Thyroid gland (tissue), 4 donors: ENCODE measurements around the gene NCKAP5.

Experiments used
- CTCF ChIP-seq, 6 experiments: fragments of 200-600 bp in 3 of 6; fragments of 450-650 bp in 3 of 6; sonication (generic) in 3 of 6; IDR thresholded peaks; one replicate each; pipeline ENCODE4 v1.5.1; 2016 to 2019; ENCODE audit warnings: antibody characterized with exemption in 6 of 6, mild to moderate bottlenecking in 2 of 6, inconsistent platforms in 1 of 6, moderate library complexity in 1 of 6
- POLR2A ChIP-seq, 2 donors: fragments of 450-650 bp; IDR thresholded peaks; one replicate each; pipeline ENCODE4 v1.6.1; 2017; ENCODE audit warnings: antibody characterized with exemption in 2 of 2, mild to moderate bottlenecking in 2 of 2, moderate library complexity in 1 of 2

DNA sequence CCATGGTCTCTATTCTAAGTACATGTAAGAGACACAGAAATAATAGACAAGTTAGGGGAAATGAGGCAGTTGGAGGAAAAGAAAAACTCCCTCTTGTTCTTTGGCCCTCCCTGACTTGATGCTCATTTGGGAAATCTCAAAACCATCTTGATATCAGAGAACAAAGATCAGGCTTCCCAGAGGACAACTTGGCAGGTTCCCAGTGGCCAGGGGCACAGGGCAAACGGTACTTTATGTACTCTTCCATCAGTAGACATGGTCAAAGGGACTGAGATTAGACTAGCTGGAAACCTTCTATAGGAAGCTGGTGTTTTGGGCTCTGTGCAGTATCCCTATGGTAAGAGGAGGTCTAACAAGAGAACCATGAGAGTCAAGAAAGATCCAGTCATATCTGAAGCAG lies 56.6 kb downstream of the NCKAP5 start:
- no peak for TF ChIP-seq POLR2A (IDR thresholded peaks at IDR 0.05)
- no peak for TF ChIP-seq CTCF (IDR thresholded peaks at IDR 0.05)
